Posterior cingulate gyrus (tissue), 11 donors: Measurements from ENCODE around the gene TSEN54.
"Not testable (repeated sequence)": the region's sequence is repeated elsewhere in the genome, so short reads cannot be mapped to it uniquely, and the experiment has no call there.

Source experiments
- DNase-seq, 10 donors: peaks; one replicate each; pipeline versions ENCODE4 v3.0.0 to v3.0.0-alpha.2; 2020 to 2021; ENCODE audit warnings: mixed read lengths in 3 of 10
- intact Hi-C: fragments of 100-400 bp; cut with DNase I; formaldehyde crosslinking; loops from one replicate; pipeline ENCODE4 v1.15.1; 2023

The TSEN54 gene

DNA sequence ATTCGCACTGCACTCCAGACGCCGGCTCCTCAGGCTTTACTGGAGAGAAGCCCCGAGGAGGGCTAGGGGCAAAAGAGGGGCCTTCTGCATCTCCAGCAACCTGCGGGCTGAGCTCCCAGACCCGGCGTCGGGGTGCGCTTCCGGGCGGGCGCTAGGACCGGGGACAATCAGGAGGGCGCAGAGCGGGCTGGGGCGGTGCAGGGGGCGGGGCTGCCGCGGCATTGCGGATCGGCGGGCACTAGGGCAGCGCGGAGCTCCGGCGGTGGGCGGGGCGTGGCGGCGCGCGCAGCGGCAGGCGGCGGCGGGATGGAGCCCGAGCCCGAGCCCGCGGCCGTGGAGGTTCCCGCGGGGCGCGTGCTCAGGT, at the start of gene TSEN54:
TSEN54 (plus strand) TSS at position 274 of the 364 bp plus-strand sequence; CDS start at position 307, 33 bp downstream.
- intact Hi-C loops = loop anchor here (1.0 kb wide), 1 partner anchor 73 kb away; no protein-coding TSS in a partner anchor
- peak; percentile 93 to 99 (median 96) for DNase-seq

DNA sequence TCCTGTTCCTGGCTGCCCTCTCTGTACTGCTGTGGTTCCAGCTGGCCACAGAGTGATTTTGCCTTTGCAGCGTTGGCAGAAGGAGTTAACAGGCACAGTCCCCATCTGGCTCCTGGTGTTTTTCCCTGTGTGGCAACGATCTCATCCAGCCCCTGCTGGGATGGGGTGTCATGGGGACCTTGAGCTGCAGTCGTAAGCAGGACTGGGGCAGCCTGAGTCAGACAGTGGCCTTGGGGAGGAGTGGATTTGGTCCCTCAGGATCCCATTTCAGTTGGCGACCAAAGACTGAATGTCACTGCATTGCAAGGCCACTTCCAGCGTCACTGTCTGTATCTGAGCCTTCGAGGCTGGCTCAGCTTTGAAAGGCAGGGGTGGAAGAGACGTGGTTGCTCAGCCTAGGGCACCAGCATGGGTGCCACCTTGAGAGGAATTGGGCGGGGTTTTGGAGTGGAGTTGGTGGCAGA, 48.0 kb upstream of the TSEN54 start:
- intact Hi-C loops = no loop called here
- DNase-seq = peak in 5 of 10 donors; percentile 17 to 92 (median 40)

- peak in 1 of 10 donors; percentile 39 for DNase-seq
- intact Hi-C loops = no loop called here
Measured at GRCh38 chr17:75468779-75469373, 47.5 kb upstream of the TSEN54 start.

DNA sequence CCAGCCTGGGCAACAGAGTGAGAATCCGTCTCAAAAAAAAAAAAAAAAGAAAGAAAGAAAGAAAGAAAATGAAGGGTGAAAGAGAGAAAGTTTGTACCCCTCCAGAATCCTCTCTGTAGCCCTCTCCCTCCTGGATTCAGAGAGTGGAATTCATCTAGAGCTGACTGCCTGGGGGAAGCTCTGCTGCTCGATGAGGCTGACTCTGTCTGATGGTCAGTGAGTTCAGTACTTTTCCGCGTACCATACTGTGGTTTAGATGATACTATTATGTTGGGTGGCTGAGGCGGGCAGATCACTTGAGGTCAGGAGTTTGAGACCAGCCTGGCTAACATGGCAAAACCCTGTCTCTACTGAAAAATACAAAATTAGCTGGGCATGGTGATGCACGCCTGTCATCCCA, 45.1 kb upstream of the TSEN54 start:
- intact Hi-C loops = no loop called here
- DNase-seq = peak in 1 of 10 donors; percentile 2

- intact Hi-C loops = no loop called here
- peak in 2 of 10 donors; percentile 5 to 41 for DNase-seq
Measured at GRCh38 chr17:75472119-75472518, 44.2 kb upstream of the TSEN54 start.

DNA sequence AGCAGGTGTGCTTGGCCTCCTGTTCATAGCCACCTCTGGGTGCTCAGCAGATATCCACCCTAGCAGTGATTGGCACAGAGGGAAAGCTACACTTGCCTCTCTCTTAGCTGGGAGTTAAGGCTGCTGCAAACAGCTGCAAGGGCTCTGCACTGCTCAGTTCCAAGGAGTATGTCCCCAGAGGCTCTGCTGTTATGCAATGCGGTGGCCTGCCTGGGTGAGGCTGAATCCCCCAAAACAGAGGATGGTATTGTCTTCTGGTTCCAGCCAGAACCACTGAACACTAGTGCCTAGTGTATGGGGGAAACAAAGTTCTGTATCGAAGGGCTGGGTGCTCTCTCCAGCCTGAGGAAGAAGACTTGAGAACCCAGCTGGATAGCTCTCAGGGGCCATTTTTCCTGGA, 43.1 kb upstream of the TSEN54 start:
- peak in 5 of 10 donors; percentile 22 to 91 (median 63) for DNase-seq
- intact Hi-C loops = no loop called here

DNA sequence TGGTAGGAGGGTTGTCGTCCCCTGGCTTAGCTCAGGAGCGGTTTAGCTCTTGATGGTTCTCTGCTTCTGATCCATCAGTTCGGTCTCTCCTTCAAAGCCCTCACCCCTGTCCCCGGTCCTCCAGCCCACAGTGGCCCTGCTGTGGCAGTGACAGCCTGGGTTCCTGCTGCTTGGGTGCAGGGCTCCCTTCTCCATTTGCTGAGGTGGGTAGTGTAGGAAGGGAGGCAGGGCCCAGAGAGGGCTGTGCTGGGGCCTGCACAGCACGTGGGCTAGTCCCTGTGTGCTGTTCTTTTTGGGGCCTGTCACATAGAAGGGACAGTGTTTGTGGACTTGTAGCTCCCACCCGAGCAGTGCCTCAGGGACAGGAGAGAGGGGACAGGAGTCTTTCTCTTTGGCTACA, 41.6 kb upstream of the TSEN54 start:
- peak in 2 of 10 donors; percentile 47 to 77 for DNase-seq
- intact Hi-C loops = no loop called here

DNA sequence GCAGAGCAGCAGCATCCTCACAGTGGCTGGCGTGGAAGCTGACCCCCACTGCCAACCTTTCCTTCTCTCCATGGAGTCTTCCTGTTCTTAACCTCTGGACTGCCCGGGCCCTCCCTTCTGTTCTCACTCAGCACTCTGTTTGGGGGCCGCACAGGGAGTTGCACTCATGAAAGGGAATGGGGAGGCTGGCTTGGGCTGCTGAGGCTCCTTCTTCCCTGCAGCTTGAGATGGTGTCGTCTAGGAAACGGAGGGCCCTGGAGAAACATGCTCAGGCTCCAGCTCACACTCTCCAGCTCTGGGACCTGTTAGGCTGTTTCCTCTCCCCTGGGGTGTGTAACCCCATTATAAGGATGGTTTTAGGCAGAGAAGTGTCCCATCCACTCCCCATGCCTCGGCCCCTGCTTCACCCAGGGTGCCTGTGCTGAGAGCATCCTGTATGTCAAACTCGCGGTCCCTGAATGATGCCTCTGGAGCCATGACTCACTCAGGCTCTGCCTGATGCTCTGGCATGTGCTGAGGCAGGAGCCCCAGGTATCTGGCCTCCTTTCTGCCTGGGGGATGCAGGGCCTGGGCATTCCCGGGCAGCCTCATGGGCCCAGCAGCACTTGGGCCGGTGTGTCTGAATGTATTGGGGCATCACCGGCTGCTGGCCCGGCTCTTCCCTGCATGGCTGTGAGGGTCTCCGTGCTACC, 41.0 kb upstream of the TSEN54 start:
- intact Hi-C loops = no loop called here
- peak in 2 of 10 donors; percentile 75 to 87 for DNase-seq

- DNase-seq = peak in 3 of 10 donors; percentile 43 to 60 (median 46)
- intact Hi-C loops = no loop called here
Measured at GRCh38 chr17:75475851-75476250, 40.5 kb upstream of the TSEN54 start.

DNA sequence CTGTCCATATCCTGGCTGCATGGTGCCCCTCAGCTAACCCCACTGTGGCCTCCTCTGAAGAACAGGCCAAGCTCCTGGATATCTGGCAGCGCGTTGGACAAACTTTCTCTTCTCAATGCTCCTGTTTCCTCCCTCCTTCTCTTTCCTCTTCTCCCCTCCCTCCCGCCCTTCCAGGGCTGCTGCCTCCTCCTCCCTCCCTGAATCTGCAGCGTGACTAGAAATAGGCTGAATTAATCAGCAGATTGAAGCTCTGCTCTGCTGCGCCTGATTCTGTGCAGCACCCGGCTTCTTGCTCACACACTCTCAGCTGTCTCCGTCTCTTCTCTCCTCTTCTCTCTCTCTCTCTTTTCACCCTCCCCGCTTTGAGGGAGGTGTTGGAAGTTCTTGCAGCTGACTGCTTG, 40.1 kb upstream of the TSEN54 start:
- intact Hi-C loops = no loop called here
- peak; percentile 36 to 96 (median 72) for DNase-seq

- DNase-seq = peak in 3 of 10 donors; percentile 70 to 76 (median 73)
- intact Hi-C loops = no loop called here
Measured at GRCh38 chr17:75476752-75477489, 39.4 kb upstream of the TSEN54 start.

DNA sequence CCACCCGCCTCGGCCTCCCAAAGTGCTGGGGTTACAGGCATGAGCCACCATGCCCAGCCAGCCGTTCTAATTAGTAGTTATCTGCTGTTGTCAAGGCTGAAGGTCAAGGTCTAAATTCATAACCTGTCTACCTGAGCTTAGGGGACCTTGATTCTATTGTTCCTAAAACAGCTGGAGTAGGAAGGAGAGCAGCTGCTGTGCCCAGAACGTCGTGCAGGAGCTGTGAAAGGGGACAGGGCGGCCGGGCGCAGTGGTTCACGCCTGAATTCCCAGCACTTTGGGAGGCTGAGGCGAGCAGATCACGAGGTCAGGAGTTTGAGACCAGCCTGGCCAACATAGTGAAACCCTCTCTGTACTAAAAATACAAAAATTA, 38.9 kb upstream of the TSEN54 start:
- intact Hi-C loops = not testable (repeated sequence)
- DNase-seq = peak in 2 of 10 donors; percentile 17 to 61

DNA sequence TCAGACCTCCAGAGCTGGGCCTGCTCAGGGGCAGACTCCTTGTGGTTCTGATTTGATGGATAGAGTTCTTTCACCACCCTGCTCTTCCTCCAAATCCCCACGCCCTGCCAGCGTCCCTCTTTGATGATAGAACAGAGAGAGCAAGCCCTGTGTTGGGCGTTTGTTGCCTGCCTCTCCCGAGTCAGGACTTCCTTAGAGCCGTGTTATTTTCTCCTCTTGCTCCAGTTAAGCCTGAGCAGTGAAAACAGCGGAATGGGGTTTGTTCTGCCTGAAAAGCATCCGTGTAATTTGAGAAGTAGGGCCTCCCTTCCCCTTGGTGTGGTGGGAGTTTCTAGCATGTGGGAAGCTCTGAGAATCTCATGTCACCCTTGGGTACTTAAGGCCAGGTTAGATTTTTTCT, 37.8 kb upstream of the TSEN54 start:
- peak in 3 of 10 donors; percentile 50 to 66 (median 50) for DNase-seq
- intact Hi-C loops = no loop called here

DNA sequence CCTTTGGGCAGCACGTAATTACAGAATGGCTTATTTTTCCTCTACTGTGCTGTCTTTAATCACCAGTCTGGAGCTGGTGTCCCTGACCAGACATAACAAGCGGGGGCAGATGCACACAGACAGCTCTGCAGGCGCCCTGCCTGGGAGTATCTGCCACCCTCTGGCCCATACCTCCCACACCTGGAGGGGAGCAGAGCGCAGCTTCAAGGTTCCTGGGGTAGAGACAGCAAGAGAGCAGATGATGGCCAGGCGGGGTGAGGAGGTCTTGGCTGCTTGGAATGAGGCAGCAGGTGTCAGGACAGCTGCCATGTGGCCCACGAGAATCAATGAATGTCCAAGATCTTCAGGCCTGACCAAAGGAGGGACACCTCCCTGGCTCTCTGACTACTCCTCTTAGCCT, 36.0 kb upstream of the TSEN54 start:
- DNase-seq = peak in 3 of 10 donors; percentile 44 to 60 (median 59)
- intact Hi-C loops = no loop called here

- DNase-seq = peak in 2 of 10 donors; percentile 54 to 77
- intact Hi-C loops = no loop called here
Measured at GRCh38 chr17:75481194-75482068, 34.9 kb upstream of the TSEN54 start.

DNA sequence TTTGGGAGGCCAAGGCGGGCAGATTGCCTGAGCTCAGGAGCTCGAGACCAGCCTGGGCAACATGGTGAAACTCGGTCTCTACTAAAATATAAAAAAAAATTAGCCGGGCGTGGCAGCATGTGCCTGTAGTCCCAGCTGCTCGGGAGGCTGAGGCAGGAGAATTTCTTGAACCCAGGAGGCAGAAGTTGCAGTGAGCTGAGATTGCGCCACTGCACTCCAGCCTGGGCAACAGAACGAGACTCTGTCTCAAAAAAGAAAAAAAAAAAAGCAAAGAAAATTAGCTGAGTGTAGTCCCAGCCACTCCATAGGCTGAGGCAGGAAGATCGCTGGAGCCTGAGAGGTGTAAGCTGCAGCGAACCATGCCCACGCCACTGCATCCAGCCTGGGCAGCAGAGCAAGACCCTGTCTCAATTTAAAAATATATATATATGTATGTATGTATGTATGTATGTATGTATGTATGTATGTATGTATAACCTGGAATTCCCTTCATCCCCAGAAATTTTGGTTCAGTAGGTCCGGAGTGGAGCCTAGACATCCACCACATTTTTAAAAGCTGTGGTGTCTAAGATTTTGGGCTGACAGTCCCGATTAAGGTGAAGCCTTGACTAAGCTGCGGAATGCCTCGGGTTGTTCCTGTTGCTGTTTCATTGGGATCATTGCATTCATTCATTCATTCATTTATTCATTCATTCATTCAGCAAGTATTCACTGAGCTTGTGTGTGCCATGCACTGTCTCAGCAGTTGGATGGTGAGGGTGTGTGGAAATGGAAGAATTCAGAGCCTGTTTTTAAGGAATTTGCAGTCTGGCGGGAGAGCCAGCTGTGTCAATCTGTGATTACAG, 34.0 kb upstream of the TSEN54 start:
- intact Hi-C loops = no loop called here
- peak in 2 of 10 donors; percentile 49 to 53 for DNase-seq

- intact Hi-C loops = no loop called here
- peak in 2 of 10 donors; percentile 49 to 57 for DNase-seq
Measured at GRCh38 chr17:75485688-75486087, 30.6 kb upstream of the TSEN54 start.

DNA sequence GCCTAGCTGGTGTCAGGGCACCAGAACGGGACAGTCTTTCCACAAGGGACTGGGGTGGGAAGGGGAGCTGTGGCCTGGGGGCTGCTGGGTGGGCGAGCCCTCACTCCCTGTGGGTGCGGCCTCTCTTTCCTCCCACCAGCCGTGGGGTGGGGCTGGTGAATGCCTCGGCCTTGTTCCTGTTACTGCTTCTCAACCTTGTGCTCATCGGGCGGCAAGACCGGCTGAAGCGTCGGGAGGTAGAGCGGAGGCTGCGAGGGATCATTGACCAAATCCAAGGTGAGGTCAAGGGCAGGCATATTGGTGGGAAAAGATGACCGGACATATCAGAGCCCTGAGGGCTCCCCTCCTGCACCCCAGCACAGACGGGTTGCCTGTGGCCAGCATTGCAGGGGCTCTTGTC, 30.2 kb upstream of the TSEN54 start:
- intact Hi-C loops = no loop called here
- peak in 1 of 10 donors; percentile 56 for DNase-seq

- DNase-seq = peak in 2 of 10 donors; percentile 54 to 72
Measured at GRCh38 chr17:75486951-75487350, 29.4 kb upstream of the TSEN54 start.

More at GRCh38 chr17:75486951-75487350, 29.4 kb upstream of the TSEN54 start:
- intact Hi-C loops = no loop called here
